HG03103 (cell line): ENCODE data around the gene LAIR2.
"Not testable (repeated sequence)": the region's sequence is repeated elsewhere in the genome, so short reads cannot be mapped to it uniquely, and the experiment has no call there.

Source experiments
- ATAC-seq: cut with Tn5 transposase; IDR thresholded peaks from one replicate; pipeline ENCODE4 v1.9.1; 2021; ENCODE audit warnings: low read depth; ENCODE audit not compliant: unreplicated experiment

Gene LAIR2

DNA sequence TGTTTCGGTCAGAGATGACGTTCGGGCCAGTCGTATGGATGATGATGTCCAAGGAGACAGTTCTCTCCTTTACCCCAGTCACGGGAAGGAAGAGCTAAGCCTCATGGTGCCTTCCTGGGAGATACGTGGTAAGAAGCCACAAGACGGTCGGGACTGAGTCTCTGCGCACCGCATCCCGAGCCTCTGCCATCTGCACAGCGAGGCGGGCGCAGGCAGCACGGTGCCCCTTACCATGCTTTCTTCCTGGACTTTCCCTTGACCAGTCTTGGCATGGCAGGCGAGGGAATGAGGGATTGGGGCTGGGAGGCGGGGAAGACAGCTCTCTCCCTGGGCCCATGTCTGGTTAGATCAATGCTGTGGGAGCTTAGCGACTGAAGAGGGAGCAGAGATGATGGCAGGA, 10.1 kb upstream of the LAIR2 start:
- no peak for ATAC-seq

GRCh38 chr19:54493056-54493455, 9.6 kb upstream of the LAIR2 start:
- ATAC-seq: not testable (repeated sequence)

DNA sequence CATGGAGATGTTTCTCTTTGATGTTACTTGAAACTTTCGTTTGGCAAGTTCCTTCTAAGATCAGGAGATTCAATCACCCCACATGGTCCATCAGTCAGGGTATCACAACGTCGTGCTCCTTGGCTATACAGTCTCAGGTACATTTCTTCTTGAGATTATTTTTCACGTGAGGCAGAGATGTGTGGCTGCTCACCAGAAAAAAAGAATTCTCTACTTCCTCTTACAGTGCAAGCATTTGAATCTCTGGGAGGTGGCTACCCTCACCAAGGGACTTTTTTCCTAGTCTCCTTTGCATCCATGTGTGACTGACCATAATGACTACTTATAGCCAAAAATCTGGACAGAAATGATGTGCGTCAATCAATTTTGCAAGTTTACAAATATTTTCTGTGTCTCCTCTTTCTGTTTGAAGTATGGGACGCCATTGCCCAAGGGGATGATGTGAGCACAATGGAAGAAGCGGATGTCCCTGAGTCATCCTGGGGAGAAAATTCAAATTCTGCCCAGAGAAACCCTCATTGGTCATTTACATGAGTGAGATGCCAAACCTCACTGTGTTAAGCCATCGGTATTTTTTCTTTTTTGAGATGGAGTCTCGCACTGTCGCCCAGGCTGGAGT, 8.6 kb upstream of the LAIR2 start:
- ATAC-seq: no peak

GRCh38 chr19:54495284-54495683, 7.3 kb upstream of the LAIR2 start:
- ATAC-seq: not testable (repeated sequence)

- ATAC-seq: not testable (repeated sequence)
Observed at GRCh38 chr19:54497747-54498450, 4.7 kb upstream of the LAIR2 start.

- ATAC-seq: not testable (repeated sequence)
Observed at GRCh38 chr19:54498451-54498772, 4.2 kb upstream of the LAIR2 start.

DNA sequence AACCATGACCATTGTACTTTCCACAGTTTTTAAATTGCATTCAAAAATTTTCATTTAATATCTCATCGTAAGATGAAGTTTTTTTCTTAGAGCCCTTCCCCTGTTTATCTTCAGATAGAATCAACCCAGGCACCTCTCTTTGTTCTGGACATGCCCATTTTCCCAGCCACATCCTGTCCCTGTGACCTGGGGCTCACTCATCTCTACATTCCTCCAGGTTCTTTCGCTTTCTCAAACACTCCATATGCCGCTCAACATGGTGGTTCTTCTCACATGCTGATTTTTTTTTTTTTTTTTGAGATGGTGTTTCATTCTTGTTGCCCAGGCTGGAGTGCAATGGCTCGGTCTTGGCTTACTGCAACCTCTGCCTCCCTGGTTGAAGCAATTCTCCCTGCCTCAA, 2.9 kb downstream of the LAIR2 start:
- not testable (repeated sequence) for ATAC-seq

GRCh38 chr19:54506079-54506478, 3.4 kb downstream of the LAIR2 start:
- no peak for ATAC-seq

GRCh38 chr19:54507038-54507717, 4.5 kb downstream of the LAIR2 start:
- ATAC-seq: not testable (repeated sequence)

GRCh38 chr19:54507824-54508223, 5.2 kb downstream of the LAIR2 start:
- ATAC-seq: no peak

DNA sequence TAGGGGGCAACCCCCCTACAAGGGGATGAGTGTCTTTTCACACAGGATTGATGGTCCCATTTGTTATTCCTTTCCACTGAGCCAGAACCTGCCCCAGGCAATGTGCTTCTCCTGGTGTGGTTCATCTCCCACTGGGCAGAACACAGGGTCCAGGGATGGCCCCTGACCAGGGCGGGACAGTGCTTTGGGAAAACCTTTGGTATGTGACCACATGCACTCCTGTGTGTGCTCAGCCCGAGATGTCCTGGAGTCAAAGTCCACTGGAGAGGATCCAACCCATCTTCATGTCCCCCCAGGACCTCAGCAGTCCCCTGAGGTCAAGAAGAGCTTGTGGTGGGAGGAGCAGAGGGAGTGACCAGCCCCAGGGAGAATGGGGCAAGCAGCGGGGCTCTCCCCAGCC, 5.9 kb downstream of the LAIR2 start:
- not testable (repeated sequence) for ATAC-seq

- ATAC-seq: not testable (repeated sequence)
Observed at GRCh38 chr19:54509200-54509940, 6.7 kb downstream of the LAIR2 start.

DNA sequence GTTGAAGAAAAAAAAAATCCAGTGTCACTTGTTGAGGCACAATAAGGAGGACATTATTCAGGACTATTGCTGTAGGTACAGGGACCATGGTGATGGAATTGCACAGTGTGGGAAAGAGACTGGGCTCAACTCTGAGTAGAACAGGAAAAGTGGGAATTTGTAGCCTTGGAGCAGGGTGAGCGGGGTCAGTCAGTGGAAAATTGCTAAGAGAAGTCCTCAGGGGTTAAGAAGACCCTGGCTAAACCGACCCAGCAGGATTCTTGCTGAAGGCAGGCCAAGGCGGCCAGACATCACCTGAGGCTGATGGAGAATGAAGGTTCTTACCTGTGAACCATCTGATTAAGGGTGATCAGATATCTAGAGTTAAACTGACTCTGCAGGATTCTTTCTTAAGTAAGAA, 12.5 kb downstream of the LAIR2 start:
- no peak for ATAC-seq

- ATAC-seq: no peak
Observed at GRCh38 chr19:54517483-54517882, 14.9 kb downstream of the LAIR2 start.

- no peak for ATAC-seq
Observed at GRCh38 chr19:54518844-54519243, 16.2 kb downstream of the LAIR2 start.

GRCh38 chr19:54521022-54521859, 18.6 kb downstream of the LAIR2 start:
- ATAC-seq: no peak

DNA sequence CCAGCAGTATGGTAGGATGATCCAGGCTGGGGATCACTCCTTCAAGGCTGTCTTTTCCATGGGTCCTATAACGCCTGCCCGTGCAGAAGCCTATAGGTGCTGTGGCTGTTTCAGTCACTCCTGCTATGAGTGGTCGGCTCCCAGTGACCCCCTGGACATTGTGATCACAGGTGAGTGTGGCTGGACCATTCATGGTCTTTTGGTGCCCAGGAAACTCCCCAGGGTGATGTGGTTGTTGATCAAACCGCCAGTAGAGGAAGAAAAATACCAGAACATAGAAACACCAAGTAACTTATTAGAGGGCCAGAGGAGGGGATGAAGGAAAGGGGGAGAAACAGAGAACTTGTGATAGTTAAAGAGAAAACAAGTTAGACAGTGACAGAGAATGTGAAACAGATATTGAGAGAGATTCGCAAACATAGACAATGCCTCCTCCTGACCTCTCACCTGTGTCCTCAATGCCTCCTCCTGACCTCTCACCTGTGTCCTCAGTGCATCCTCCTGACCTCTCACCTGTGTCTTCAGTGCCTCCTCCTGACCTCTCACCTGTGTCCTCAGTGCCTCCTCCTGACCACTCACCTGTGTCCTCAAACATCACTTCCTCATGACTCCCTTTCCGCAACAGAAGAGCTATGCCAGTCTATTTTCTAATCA, 19.4 kb downstream of the LAIR2 start:
- no peak for ATAC-seq

- ATAC-seq: no peak
Observed at GRCh38 chr19:54523403-54523802, 20.8 kb downstream of the LAIR2 start.

GRCh38 chr19:54525636-54526035, 23.0 kb downstream of the LAIR2 start:
- no peak for ATAC-seq

- no peak for ATAC-seq
Observed at GRCh38 chr19:54526972-54527371, 24.3 kb downstream of the LAIR2 start.
